Epithelial cell of proximal tubule (primary cell): ENCODE measurements around the gene MAGED2. TPM values are rescaled to one million over a fixed set of nuclear protein-coding genes. Genes with fewer than 3 reads are reported as not detected.

Source experiments
- DNase-seq: peaks from one replicate; pipeline ENCODE4 v3.0.0-alpha.2; 2011; ENCODE audit warnings: low read depth
- H3K4me3 ChIP-seq: 2 replicates; pipeline ENCODE4 v1.5.1; 2011; ENCODE audit warnings: low read depth, mild to moderate bottlenecking, low read length
- total RNA-seq: library from RNA; depleted of rRNA; stranded (reverse); fragments of >200 nt; gene quantifications from 2 replicates; pipeline ENCODE4 v1.2.3, GENCODE V29; 2015
- TF ChIP-seq, protein P1 (sequence below): conservative IDR thresholded peaks from 2 replicates; pipeline ENCODE4 v1.5.1; 2012; ENCODE audit warnings: low read depth, mild to moderate bottlenecking, low read length

The MAGED2 gene
- total RNA-seq, 1 donor from 2014 or later, result 138 TPM

DNA sequence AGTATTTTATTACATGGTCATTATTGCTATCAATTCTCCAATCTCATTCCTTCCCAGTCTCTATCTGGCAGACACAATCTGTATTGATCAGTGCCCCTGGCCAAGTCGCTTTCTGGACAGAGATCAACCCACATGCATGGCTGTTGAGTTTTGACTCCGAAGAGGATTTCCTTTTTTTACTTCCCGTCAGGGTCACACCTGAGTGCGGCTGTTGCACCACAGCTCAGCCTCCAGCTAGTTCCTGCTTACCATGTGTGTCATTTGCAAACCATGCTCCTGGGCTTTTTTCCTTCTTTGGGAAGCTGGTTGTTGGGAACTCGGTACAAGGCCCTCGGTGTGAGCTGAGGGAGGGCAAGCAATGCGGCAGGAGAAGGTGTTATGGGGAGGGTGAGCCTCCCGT is 11.7 kb downstream of the MAGED2 start:
- TF ChIP-seq, protein P1, sequence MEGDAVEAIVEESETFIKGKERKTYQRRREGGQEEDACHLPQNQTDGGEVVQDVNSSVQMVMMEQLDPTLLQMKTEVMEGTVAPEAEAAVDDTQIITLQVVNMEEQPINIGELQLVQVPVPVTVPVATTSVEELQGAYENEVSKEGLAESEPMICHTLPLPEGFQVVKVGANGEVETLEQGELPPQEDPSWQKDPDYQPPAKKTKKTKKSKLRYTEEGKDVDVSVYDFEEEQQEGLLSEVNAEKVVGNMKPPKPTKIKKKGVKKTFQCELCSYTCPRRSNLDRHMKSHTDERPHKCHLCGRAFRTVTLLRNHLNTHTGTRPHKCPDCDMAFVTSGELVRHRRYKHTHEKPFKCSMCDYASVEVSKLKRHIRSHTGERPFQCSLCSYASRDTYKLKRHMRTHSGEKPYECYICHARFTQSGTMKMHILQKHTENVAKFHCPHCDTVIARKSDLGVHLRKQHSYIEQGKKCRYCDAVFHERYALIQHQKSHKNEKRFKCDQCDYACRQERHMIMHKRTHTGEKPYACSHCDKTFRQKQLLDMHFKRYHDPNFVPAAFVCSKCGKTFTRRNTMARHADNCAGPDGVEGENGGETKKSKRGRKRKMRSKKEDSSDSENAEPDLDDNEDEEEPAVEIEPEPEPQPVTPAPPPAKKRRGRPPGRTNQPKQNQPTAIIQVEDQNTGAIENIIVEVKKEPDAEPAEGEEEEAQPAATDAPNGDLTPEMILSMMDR, result no peak
- no peak for DNase-seq
- H3K4me3 ChIP-seq, result no peak overlapping the region

DNA sequence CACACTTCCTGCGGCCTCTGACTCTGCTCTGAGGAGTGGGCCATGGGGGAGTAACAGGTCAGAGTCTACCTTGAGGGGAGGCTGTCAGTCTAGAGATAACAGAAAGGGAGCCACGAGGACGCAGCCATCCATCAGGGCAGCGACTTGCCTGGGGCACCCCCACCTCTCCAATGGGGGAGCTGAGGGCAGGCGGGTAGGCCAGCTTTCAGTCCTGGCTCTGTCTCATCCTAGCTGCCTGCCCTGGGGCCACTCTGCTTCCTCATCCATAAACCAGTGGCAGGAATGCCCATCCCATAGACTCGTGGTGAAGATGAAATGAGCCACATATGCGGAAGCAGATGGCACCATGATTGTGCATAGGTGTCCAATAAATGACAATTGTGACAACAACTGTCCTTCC is 13.2 kb downstream of the MAGED2 start:
- TF ChIP-seq, protein P1, result no peak
- no peak overlapping the region for H3K4me3 ChIP-seq
- DNase-seq, result no peak

DNA sequence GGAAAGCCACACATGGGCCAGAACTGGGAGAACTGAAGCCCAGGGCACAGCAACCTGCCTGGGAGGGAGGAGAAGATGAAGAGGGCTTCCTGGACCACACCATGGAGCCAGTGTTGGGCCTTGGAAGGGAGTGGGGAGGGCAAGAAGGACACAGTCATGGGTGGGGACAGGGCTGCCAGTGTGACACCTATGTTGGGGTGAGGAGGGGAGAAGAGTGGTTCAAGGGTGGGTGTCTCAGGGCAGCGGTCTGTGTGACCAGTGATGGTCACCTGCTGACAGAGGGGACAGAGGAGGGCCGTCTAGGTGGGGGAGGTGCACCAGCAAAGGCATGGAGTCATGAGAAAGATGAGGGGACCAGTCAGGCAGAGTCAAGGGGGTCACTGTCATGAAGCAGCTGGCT is 13.8 kb downstream of the MAGED2 start:
- TF ChIP-seq, protein P1, result no peak
- H3K4me3 ChIP-seq, result no peak overlapping the region

DNA sequence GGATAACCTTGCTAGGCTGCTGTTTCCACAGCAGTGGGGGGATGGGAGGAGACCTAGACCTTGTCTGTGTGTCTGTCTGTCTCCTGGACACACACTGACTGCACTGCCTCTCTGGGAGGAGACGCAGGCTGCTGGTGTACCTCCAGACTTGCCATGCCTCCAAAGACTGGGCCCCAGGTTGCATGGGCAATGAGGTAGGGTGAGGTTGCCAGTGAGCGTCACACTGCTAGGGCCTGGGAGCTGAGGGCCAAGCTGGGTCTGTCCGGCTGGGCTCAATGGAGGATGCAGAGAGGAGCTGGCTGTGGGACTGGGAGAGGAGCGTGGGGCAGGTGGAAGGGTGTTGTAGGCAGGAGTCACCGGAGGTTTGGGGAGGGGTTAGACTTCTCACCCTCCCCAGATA is 16.6 kb downstream of the MAGED2 start:
- no peak overlapping the region for H3K4me3 ChIP-seq
- TF ChIP-seq, protein P1, result no peak
- no peak for DNase-seq

More for the DNA sequence above, 13.8 kb downstream of the MAGED2 start:
- no peak for DNase-seq

DNA sequence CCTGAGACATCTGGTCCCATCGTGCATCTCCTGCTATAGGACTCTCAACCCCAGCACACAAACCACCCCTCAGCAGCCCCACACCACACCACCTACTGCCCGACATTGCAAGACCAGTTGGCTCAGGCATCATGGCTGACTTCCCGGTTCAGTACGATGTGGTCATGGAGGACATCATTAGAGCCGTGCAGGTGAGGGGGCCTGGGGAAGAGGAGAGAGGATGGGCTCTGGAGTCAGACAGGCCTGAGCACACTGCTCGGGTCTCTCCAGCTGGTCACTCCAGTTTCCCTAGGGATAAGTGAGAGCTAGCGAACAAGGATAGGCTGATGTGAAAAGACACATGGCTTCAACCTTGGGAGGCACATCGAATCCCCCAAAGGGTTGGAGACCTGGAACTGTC is 17.2 kb downstream of the MAGED2 start:
- TF ChIP-seq, protein P1, result no peak
- H3K4me3 ChIP-seq, result no peak overlapping the region
- DNase-seq, result no peak

DNA sequence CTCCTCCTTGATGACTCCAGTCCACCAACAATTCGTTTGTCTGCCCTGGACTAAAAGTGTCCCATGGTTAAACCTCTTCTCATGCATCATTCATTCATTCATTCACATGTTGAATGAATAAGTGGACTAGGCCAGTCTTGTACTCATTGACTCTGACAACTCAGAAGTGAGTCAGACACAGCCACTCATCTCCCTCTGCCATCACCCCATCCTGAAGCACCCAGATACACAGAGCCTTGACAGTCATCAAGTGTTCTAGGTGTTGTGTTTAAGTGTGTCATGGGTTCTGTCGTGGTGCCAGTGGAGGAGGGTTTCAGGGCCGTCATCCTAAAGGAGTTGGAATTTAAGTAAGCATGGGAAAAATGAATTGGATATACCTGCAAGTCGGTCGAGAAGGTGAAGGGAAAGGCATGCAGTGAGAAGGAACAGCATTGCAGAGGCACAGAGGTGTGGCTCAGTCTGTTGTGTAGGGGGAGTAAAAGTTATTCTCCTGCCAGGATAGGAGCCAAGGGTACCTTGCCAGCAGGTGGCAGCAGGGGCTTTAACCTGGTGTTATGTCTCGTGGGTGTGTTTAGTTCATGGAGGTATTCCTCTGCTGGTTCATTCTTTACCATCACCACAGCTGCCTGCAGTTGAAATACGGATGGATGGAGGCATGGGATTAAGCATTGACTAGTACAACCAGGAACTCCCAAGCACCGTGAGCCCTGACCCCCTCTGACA is 18.3 kb downstream of the MAGED2 start:
- DNase-seq, result no peak
- TF ChIP-seq, protein P1, result peak; percentile 19
- H3K4me3 ChIP-seq, result no peak overlapping the region

DNA sequence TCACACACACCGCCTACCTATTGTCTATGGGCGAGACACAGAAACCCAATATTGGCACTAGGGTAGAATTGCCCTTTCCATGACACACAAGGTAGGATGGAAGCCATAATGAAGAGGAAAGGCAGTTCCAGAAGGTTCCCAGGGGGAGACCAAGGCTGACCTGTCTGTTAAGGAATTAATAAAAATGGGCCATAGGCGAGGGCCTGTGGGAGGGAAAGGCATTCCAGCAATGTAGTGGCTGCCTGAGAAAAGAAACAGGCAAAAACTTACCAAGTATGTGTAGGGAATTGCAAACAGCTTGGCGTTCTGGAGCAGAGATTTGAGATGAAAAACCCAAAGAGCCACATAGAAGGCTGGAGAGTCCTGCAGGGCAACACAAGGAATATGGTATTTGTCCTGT is 19.1 kb downstream of the MAGED2 start:
- no peak overlapping the region for H3K4me3 ChIP-seq
- no peak for DNase-seq
- TF ChIP-seq, protein P1, result no peak
